ENCODE measurements around the gene FRMD7.
"Not testable (repeated sequence)": the region's sequence is repeated elsewhere in the genome, so short reads cannot be mapped to it uniquely, and the experiment has no call there.

Gene FRMD7

GRCh38 chrX:132127743-132128142, at the start of gene FRMD7:
FRMD7 (minus strand) TSS chrX:132128020; CDS start chrX:132127844, 176 bp downstream.
- no peak for DNase-seq

- no peak for DNase-seq
Measured at GRCh38 chrX:132173647-132174046, 45.8 kb upstream of the FRMD7 start.

GRCh38 chrX:132171881-132172280, 44.1 kb upstream of the FRMD7 start:
- DNase-seq: no peak

GRCh38 chrX:132171478-132171877, 43.7 kb upstream of the FRMD7 start:
- DNase-seq: no peak

GRCh38 chrX:132169554-132169953, 41.7 kb upstream of the FRMD7 start:
- DNase-seq: no peak

GRCh38 chrX:132165651-132166050, 37.8 kb upstream of the FRMD7 start:
- no peak for DNase-seq

GRCh38 chrX:132165005-132165404, 37.2 kb upstream of the FRMD7 start:
- no peak for DNase-seq

- DNase-seq: not testable (repeated sequence)
Measured at GRCh38 chrX:132163094-132163493, 35.3 kb upstream of the FRMD7 start.

GRCh38 chrX:132153166-132153565, 25.3 kb upstream of the FRMD7 start:
- no peak for DNase-seq

- DNase-seq: no peak
Measured at GRCh38 chrX:132146456-132146855, 18.6 kb upstream of the FRMD7 start.

GRCh38 chrX:132144061-132144460, 16.2 kb upstream of the FRMD7 start:
- DNase-seq: no peak

GRCh38 chrX:132125906-132126305, 1.9 kb downstream of the FRMD7 start:
- no peak for DNase-seq

GRCh38 chrX:132120913-132121312, 6.9 kb downstream of the FRMD7 start:
- DNase-seq: no peak

- no peak for DNase-seq
Measured at GRCh38 chrX:132119821-132120515, 7.9 kb downstream of the FRMD7 start.

GRCh38 chrX:132119283-132119682, 8.5 kb downstream of the FRMD7 start:
- no peak for DNase-seq

- no peak for DNase-seq
Measured at GRCh38 chrX:132118358-132118757, 9.5 kb downstream of the FRMD7 start.

- DNase-seq: no peak
Measured at GRCh38 chrX:132115792-132116191, 12.0 kb downstream of the FRMD7 start.

GRCh38 chrX:132114607-132115006, 13.2 kb downstream of the FRMD7 start:
- DNase-seq: no peak

- no peak for DNase-seq
Measured at GRCh38 chrX:132107291-132107690, 20.5 kb downstream of the FRMD7 start.

- DNase-seq: no peak
Measured at GRCh38 chrX:132101799-132102198, 26.0 kb downstream of the FRMD7 start.

GRCh38 chrX:132101206-132101605, 26.6 kb downstream of the FRMD7 start:
- DNase-seq: no peak

GRCh38 chrX:132098704-132099103, 29.1 kb downstream of the FRMD7 start:
- DNase-seq: not testable (repeated sequence)

GRCh38 chrX:132094164-132094563, 33.7 kb downstream of the FRMD7 start:
- no peak for DNase-seq

- no peak for DNase-seq
Measured at GRCh38 chrX:132093239-132093860, 34.5 kb downstream of the FRMD7 start.

Measured in kidney glomerular epithelial cell (primary cell).